ENCODE data around the gene ANXA10. TPM values are rescaled to one million over a fixed set of nuclear protein-coding genes. Genes with fewer than 3 reads are reported as not detected.

The ANXA10 gene
- total RNA-seq, 1 donor from 2014 or later: not detected

DNA sequence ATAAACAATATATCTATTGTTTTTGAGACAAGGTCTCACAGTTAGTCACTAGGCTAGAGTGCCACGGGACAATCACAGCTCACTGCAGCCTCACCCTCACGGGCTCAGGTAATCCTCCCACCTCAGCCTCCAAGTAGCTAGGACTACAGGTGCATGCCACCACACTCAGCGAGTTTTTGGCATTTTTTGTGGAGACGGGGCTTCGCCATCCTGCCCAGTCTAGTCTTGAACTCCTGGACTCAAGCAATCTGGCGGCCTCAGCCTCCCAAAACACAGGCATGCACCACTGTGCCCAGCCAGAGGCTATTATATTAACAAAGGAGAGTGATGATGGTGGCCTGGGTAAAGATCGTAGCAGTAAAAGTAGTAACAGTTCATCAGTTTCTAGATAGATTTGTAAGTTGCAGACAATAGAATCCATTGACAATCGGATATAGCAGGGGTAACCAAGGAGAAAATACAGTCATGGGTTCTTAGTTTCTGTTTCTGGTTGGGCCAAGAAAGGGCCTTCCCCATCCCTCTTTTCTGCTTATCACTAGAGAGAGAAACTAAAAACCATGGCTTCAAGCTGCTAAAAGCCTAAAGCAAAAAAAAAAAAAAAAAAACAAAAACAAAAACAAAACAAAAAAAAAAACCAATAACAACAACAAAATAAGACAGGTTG, 60.6 kb downstream of the ANXA10 start:
- Histone ChIP-seq H3K27me3 (ENCODE audit: control insufficient read depth, insufficient read depth, low read length) (no peaks in the 10 kb centered on the region), H3K4me3 (ENCODE audit: low read depth, low read length) (no peak overlapping the region), H3K36me3 (ENCODE audit: control insufficient read depth, insufficient read depth, low read length) (no peaks in the 10 kb centered on the region)
- TF ChIP-seq, protein P1, sequence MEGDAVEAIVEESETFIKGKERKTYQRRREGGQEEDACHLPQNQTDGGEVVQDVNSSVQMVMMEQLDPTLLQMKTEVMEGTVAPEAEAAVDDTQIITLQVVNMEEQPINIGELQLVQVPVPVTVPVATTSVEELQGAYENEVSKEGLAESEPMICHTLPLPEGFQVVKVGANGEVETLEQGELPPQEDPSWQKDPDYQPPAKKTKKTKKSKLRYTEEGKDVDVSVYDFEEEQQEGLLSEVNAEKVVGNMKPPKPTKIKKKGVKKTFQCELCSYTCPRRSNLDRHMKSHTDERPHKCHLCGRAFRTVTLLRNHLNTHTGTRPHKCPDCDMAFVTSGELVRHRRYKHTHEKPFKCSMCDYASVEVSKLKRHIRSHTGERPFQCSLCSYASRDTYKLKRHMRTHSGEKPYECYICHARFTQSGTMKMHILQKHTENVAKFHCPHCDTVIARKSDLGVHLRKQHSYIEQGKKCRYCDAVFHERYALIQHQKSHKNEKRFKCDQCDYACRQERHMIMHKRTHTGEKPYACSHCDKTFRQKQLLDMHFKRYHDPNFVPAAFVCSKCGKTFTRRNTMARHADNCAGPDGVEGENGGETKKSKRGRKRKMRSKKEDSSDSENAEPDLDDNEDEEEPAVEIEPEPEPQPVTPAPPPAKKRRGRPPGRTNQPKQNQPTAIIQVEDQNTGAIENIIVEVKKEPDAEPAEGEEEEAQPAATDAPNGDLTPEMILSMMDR (IDR thresholded peaks at IDR 0.05; ENCODE audit: insufficient read depth, low read length, poor library complexity, severe bottlenecking): no peak
- no peak for DNase-seq (ENCODE audit: low read depth)

DNA sequence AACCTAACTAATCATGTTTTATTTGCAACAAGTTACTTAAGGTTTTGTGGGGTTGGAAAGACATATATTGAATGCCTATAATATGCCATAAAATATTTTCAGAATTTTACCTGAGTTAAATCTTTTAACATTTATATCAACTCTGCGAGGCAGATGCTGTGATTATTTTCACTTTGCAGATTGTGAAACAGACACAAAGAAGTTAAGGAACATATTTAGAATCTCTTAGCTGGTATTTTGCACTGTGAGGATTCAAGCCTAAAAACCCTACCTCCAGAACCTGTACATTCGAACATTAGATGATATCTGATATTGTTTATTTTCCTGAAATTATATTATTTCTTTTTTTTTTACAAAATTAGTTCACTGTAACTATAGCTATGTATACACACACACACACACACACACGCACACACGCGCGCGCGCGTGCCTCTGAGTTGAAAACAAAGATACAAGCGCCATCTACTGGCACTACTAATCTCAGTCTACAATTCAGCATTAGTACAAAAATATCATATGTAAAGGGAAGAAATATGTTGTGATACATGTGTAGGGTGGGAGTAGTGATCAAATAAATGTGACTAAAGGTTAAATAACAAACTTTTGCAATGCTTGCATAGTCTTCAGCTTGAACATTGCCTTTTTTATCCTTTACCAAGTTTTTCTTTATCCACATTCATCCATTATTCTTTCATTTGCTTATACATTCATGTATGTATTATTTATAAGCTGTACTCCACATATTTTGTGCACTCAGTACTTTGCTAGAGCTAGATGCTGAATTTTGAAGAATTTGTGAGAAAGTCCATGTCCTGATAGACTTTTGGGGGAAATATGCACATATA, 61.5 kb downstream of the ANXA10 start:
- TF ChIP-seq, protein P1 (IDR thresholded peaks at IDR 0.05; ENCODE audit: insufficient read depth, low read length, poor library complexity, severe bottlenecking): peak; percentile 74
- H3K4me3 ChIP-seq (ENCODE audit: low read depth, low read length): no peak overlapping the region
- no peaks in the 10 kb centered on the region for H3K36me3 ChIP-seq (ENCODE audit: control insufficient read depth, insufficient read depth, low read length)
- DNase-seq (ENCODE audit: low read depth): no peak
- no peaks in the 10 kb centered on the region for H3K27me3 ChIP-seq (ENCODE audit: control insufficient read depth, insufficient read depth, low read length)

DNA sequence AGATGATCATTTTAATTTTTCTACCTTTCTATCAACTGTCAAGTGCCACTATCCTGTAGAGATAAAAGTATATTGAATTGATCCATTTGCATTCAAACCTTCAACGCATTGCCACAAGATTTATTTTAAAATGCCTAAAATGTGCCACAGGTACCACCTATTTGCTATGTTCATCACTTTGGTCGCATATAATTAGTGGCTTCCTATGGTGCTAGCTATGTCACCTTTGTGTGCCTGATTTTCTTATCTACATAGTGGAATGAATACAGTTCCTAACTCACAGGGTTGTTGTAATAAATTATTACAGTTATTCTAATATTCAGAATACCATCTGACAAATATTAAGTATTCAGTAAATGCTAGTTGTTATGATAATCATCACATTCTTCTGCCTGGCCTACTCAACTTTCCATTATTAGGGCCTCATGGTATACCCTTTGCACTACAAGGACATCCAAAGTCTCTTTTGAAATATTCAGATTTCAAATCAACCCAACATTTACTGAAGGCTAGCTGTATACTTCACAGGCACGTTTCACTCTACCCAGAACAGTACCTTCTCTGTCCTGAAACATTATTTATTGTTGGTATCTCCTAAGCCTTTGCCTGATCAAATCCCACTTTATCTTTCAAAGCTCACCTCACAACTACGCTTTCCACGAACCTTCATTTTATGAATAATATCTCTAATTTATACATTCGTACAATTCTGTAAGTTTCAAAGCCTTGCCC, 62.4 kb downstream of the ANXA10 start:
- Histone ChIP-seq H3K4me3 (ENCODE audit: low read depth, low read length) (no peak overlapping the region), H3K36me3 (ENCODE audit: control insufficient read depth, insufficient read depth, low read length) (no peaks in the 10 kb centered on the region), H3K27me3 (ENCODE audit: control insufficient read depth, insufficient read depth, low read length) (no peaks in the 10 kb centered on the region)
- TF ChIP-seq, protein P1 (IDR thresholded peaks at IDR 0.05; ENCODE audit: insufficient read depth, low read length, poor library complexity, severe bottlenecking): no peak
- no peak for DNase-seq (ENCODE audit: low read depth)

DNA sequence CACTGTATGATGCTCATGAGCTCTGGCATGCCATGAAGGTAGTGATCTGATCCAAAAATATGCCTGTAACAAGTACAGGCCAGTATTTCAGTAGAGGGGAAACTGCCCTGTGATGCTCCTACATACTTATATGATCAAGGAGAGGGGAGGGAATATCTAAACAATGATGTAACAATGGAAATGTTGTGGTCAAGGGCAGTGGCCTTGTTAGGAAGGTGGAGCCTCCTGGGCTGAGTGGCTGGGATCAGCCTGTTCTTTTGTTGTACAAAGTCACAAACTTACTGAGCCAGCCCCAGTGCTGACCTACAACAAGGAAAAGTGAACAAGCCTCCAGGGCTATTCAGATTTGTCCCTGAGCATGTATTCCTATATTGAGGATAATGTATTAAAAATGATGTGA, 70.3 kb downstream of the ANXA10 start:
- Histone ChIP-seq H3K27me3 (ENCODE audit: control insufficient read depth, insufficient read depth, low read length) (no peaks in the 10 kb centered on the region), H3K36me3 (ENCODE audit: control insufficient read depth, insufficient read depth, low read length) (no peaks in the 10 kb centered on the region), H3K4me3 (ENCODE audit: low read depth, low read length) (no peak overlapping the region)
- TF ChIP-seq, protein P1 (IDR thresholded peaks at IDR 0.05; ENCODE audit: insufficient read depth, low read length, poor library complexity, severe bottlenecking): no peak
- no peak for DNase-seq (ENCODE audit: low read depth)

DNA sequence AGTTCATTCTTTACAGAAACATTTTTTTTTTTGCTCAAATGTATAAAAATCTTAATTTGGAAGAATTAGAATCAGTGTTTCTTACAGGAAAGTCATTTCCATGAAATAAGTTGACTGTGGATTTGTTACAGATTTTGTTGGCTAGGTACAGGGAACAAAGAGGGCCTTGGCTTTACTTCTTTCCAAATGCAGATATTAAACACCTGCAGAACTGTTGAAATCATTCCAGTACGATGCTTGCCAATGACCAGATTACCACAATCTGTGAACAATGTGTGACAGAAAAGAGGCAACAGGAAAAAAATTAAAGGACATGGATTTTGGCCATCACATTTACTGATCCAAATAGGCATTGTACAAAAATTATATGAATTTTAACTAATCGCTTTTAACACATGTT, 70.8 kb downstream of the ANXA10 start:
- Histone ChIP-seq H3K36me3 (ENCODE audit: control insufficient read depth, insufficient read depth, low read length) (no peaks in the 10 kb centered on the region), H3K27me3 (ENCODE audit: control insufficient read depth, insufficient read depth, low read length) (no peaks in the 10 kb centered on the region), H3K4me3 (ENCODE audit: low read depth, low read length) (no peak overlapping the region)
- DNase-seq (ENCODE audit: low read depth): no peak
- TF ChIP-seq, protein P1 (IDR thresholded peaks at IDR 0.05; ENCODE audit: insufficient read depth, low read length, poor library complexity, severe bottlenecking): no peak
